ENCODE data around the gene GDF7. TPM values are rescaled to one million over a fixed set of nuclear protein-coding genes. Genes with fewer than 3 reads are reported as not detected.

Gene GDF7
- polyA plus RNA-seq, 3 donors: 2.6 to 4.8 (median 3.9) TPM

DNA sequence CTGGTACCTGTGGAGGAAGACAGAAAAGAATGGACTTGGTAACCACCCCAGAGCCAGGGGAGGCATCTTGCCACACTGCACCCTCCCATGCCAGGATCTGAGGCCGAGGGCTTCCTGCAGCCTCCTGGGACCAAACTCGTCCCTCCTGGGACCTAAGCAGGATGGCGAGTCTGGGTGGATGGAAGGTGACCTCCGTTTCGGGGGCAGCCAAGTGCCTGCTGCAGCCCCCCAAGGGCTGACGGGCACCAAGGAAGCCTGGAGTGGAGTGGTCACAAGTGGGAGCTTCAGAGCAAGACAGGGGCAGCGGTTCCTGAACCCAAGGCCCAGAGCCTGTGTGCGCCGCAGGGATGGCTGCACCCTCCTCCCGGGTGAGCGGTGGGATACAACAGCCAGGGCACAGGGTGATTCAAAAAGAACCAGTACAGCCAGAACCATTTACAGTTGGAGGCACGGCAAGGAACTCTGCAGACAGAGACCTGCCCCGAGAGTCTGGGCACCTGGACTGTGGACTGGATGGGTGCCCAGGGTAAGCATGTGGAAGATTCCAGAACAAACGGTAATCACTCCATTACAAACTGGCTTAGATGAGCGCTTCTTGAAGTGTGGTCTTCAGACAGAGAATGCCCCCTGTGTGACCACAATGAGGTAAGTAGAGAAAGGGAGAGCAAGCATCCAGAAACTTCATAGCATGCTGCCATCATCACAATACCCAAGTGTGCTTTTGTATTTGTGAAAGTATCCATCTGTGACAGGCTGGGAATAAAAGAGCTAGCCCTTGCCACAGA is 28.1 kb upstream of the GDF7 start:
- no peak for DNase-seq (ENCODE audit: extremely low read depth in 1 of 11, low read depth in 9 of 11, low spot score in 4 of 11)

DNA sequence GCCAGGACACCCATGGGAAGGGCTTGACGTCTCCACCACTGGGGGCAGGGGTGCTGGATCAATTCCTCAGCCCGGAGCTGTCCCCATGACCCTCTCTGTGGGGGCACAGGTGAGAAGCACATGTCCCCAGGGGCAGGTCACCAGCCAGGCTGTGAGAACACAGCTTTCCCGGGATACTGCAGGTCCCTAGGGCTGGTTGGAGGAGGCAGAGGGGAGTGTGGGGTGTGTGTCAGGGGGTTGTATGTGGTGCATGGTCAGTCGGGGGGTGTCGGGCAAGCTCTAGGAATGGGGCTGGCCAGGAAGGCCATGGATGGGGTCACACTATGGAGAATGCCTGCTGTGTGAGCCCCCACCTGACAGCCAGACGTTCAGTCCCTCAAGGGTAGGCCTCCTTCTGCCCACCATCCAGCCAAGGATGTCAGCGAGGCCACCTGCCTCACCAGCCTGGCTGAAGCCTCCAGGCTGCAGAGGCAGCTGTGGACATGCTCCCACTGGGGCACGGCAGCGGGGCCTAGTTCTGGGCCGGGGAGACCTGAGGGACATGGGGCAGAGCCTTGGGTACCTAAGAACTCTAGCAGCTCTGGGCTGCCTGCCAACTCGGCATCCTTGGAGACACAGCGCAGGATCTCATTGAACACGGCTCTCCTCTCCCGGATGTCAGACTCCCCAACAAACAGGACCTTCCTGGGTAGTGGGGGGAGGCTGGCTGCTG is 26.4 kb upstream of the GDF7 start:
- DNase-seq (ENCODE audit: extremely low read depth in 1 of 11, low read depth in 9 of 11, low spot score in 4 of 11): no peak

DNA sequence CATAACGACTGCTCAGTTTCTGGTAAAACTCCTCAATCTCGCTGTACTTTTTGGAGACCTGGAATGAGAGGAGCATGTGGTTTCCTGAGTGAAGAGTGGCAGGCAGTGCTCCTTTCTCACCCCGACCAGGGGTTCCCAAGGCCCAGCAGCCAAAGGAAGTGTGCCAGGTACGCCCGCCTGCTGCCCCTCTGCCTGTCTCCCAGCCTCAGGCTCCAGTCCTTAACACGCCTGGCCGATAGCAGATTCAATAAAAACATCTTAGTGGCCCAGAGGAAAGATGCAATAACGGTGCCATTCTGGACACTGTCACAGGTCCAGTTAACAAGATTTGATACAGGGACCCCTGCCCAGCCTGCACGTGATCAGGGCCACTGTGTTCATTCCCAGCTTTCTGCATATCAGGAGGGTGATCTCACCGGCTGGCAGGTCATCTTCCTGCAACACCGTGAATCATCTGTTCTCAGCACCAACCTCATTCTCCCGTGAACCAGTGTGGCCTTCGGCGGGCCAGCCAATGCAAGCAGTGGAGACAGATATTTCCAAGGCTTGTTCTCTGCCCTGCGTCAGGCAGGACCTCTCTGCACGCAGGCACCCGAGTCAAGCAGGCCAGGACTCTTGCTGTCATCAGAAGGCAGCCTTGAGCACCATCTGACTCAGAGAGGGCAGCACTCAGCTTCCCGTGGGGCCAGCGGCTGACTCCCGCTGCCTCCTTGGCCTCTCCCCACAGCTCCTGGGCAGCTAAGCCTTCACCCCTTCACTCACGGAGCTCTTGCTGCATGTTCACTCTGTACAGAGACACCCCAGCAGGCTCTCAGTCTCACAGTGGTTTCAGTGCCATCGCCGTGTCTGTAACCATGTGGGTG is 25.6 kb upstream of the GDF7 start:
- no peak for DNase-seq (ENCODE audit: extremely low read depth in 1 of 11, low read depth in 9 of 11, low spot score in 4 of 11)

- DNase-seq (ENCODE audit: extremely low read depth in 1 of 11, low read depth in 9 of 11, low spot score in 4 of 11): peak in 2 of 11 donors; percentile 73 to 75
These were observed 24.6 kb upstream of the GDF7 start for GRCh38 chr2:20642055-20642971.

GRCh38 chr2:20643060-20643459 is 23.9 kb upstream of the GDF7 start:
- DNase-seq (ENCODE audit: extremely low read depth in 1 of 11, low read depth in 9 of 11, low spot score in 4 of 11): no peak

DNA sequence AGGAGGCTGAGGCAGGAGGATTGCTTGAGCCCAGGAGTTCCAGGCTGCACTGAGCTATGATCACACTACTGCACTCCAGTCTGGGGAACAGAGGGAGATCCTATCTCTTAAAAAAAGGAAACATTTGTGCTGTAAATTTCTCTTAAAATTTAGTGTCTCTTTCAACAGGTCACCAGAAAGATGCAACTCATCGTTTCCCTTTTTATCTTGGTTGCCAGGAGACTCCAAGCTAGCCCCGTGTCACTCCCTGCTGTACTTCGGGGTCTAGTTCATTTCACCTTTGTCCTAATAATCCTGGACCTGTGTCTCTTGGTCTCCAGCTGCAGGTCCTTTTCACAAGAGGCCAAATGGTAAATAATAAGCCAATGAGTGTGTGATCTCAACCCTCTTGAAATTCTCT is 23.1 kb upstream of the GDF7 start:
- DNase-seq (ENCODE audit: extremely low read depth in 1 of 11, low read depth in 9 of 11, low spot score in 4 of 11): no peak

DNA sequence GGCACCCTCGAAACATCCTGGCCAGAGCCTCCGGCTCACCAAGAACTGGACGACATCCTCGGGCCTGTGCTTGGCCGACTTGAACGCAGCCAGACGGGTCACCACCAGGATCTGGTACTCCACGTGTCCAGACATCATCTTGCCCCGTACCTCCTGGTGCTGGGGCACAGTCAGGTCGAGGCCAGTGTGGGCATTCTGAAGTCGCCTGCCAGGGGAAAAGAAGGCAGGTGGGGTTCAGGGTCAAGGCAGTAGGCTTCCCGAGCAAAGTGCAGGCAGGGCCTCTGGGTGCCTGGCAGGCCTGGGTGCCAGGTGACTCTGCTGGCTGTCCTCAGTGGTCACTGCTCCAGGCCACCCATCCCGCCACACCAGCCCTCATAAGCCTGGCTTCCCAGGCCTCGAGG is 21.6 kb upstream of the GDF7 start:
- no peak for DNase-seq (ENCODE audit: extremely low read depth in 1 of 11, low read depth in 9 of 11, low spot score in 4 of 11)

GRCh38 chr2:20645761-20646160 is 21.2 kb upstream of the GDF7 start:
- DNase-seq (ENCODE audit: extremely low read depth in 1 of 11, low read depth in 9 of 11, low spot score in 4 of 11): no peak

GRCh38 chr2:20646446-20646845 is 20.5 kb upstream of the GDF7 start:
- no peak for DNase-seq (ENCODE audit: extremely low read depth in 1 of 11, low read depth in 9 of 11, low spot score in 4 of 11)

GRCh38 chr2:20647211-20647610 is 19.7 kb upstream of the GDF7 start:
- no peak for DNase-seq (ENCODE audit: extremely low read depth in 1 of 11, low read depth in 9 of 11, low spot score in 4 of 11)

DNA sequence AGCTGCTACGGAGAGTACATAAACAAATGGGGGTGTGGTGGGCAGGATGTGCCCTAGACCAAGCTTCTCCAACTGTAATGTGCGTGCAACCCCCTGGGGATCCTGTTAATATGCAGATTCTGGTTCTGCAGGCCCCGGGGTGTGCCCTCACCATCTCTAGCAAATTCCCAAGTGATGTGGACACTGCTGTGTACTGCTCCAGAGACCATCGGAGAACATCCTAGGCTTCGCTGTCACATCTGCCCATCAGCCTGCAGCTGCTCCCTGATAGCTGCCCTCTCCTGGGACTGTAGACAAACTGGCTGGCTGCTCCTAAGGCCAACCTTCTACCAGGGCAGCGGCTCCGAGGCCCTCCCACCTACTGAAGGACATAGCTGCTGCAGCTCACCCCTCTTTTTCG is 19.2 kb upstream of the GDF7 start:
- DNase-seq (ENCODE audit: extremely low read depth in 1 of 11, low read depth in 9 of 11, low spot score in 4 of 11): no peak

DNA sequence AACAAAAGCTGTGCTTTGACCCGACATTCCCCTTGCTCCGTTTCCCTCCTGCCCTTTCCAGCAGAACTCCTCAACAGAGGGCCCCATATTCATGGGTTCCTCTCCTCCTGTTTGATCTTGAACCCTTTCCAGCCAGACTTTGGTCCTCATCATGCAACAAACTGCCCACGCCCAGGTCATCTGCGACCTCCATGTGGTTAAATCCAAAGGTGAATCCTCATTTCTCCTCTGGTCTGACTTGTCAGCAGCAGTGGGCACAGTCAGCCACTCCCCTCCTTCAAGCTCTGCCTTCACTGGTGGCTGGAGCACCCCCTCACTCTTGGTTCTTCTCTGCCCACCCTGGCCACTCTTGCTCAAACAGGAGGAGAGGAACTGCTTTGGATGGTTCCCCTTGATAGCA is 18.7 kb upstream of the GDF7 start:
- DNase-seq (ENCODE audit: extremely low read depth in 1 of 11, low read depth in 9 of 11, low spot score in 4 of 11): no peak

- no peak for DNase-seq (ENCODE audit: extremely low read depth in 1 of 11, low read depth in 9 of 11, low spot score in 4 of 11)
These were observed 18.1 kb upstream of the GDF7 start for GRCh38 chr2:20648831-20649230.

- DNase-seq (ENCODE audit: extremely low read depth in 1 of 11, low read depth in 9 of 11, low spot score in 4 of 11): no peak
These were observed 17.4 kb upstream of the GDF7 start for GRCh38 chr2:20649576-20649975.

DNA sequence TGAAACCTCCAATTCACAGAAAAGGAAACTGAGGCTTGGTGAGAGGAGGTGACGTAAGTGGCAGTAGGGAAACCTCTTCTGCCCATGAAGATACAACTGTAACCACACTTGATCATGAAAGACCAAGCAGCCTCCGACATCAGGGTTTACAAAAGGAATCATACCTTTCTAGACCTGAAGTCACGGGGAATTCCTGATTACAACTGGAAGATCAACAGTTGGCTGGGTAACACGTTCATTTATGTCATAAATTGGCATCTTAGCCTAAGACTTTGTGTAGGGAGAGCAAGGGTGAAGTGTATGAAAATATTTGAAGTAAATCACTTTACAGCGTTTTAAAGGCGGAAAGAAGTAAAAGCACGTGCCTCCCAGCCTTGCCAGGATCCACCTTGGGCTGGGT is 17.0 kb upstream of the GDF7 start:
- no peak for DNase-seq (ENCODE audit: extremely low read depth in 1 of 11, low read depth in 9 of 11, low spot score in 4 of 11)

GRCh38 chr2:20650393-20650876 is 16.5 kb upstream of the GDF7 start:
- DNase-seq (ENCODE audit: extremely low read depth in 1 of 11, low read depth in 9 of 11, low spot score in 4 of 11): no peak

DNA sequence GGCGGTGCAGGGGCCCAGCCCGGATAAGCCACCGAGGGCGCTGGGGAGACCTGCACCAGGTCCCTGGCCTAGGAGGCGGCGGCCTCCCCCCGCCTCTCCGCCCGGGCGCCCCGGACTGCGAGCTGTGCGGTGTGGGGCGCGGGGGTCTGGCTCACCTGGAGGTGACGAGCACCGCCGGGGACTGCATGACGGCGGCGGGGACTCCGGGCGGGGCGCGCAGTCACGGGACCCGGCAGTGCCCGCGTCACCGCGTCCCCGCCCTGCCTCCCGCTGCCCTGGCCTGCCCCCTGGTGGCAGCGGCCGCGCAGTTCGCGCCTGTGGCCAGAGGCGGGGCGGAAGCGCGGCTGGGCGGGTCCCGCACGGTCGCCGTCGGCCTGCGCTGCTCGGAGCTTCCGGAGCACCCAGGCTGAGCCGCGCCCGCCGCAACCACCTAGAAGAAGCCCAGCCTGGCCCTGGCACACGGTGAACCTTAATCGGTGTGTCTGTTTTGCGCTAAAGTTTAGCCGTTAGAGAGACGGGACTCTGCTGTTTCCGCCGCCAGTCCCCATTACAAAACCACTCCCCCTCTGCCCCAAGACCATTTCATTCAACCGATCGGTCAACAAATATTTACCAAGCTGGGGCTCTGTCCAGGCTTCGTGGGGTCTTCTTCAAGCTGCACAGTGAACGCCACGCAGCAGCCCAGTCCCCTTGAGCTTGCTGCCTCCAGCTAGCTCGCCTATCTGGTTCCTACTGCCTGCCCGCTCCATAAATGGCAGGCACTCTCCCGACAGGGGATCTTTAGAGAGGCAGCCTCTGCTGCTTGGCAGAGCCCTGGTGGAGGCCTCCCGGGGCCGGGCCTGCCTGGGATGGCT is 15.8 kb upstream of the GDF7 start, which contains the start of gene HS1BP3:
Gene HS1BP3 (minus strand): TSS at position 222 of the 854 bp plus-strand sequence. CDS start 35 bp downstream, at position 187.
- DNase-seq (ENCODE audit: extremely low read depth in 1 of 11, low read depth in 9 of 11, low spot score in 4 of 11): peak in 10 of 11 donors; percentile 65 to 88 (median 83)

- no peak for DNase-seq (ENCODE audit: extremely low read depth in 1 of 11, low read depth in 9 of 11, low spot score in 4 of 11)
These were observed 15.2 kb upstream of the GDF7 start for GRCh38 chr2:20651731-20652099.
